ENCODE measurements around the gene PDE9A. TPM values are rescaled to one million over a fixed set of nuclear protein-coding genes. Genes with fewer than 3 reads are reported as not detected.
"Not testable (repeated sequence)": the region's sequence is repeated elsewhere in the genome, so short reads cannot be mapped to it uniquely, and the experiment has no call there.

The PDE9A gene
- polyA plus RNA-seq, 1 experiment, result 0.14 TPM

DNA sequence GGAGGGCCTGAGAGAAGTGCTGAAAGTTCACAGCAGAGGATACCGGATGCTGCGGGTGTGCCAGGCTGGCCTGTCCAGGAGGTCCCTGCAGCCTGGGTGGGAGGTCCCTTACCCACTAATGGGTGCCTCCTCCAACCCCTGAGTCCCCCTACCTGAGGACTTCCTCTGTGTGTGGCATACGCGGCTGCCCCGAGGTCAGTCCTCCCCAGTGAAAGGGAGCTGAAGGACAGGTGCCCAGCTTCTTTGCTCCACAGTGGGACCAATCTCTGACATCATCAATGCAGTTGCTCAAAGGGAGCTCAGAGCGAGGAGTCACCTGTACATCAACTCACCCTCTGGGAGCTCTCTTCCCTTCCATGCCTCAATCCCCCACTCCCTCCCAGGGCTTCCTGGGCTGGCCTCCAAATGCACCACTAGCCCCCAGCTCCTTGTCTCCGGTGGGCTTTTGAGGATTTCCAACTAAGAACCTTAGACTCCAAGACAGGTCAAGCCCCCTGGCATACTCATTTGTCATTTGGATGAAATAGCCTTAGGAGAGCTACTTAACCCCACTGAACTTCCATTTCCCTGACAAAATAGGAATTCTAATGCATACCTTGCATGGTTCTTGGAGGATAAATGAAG lies 53.9 kb downstream of the PDE9A start:
- no peak overlapping the region for H3K27ac ChIP-seq (ENCODE audit: low read depth, low read length)
- DNase-seq (ENCODE audit: low read depth, low spot score), result no peak
- peaks cover 5% of the 10 kb centered on the region for H3K27me3 ChIP-seq (ENCODE audit: control insufficient read depth, insufficient read depth, low read length)
- no peak overlapping the region for H3K4me3 ChIP-seq (ENCODE audit: low read depth, low read length)
- H3K9me3 ChIP-seq (ENCODE audit: control insufficient read depth, insufficient read depth, low read length), result no peaks in the 10 kb centered on the region; the same call in 1 of the 2 replicates
- TF ChIP-seq, protein P1, sequence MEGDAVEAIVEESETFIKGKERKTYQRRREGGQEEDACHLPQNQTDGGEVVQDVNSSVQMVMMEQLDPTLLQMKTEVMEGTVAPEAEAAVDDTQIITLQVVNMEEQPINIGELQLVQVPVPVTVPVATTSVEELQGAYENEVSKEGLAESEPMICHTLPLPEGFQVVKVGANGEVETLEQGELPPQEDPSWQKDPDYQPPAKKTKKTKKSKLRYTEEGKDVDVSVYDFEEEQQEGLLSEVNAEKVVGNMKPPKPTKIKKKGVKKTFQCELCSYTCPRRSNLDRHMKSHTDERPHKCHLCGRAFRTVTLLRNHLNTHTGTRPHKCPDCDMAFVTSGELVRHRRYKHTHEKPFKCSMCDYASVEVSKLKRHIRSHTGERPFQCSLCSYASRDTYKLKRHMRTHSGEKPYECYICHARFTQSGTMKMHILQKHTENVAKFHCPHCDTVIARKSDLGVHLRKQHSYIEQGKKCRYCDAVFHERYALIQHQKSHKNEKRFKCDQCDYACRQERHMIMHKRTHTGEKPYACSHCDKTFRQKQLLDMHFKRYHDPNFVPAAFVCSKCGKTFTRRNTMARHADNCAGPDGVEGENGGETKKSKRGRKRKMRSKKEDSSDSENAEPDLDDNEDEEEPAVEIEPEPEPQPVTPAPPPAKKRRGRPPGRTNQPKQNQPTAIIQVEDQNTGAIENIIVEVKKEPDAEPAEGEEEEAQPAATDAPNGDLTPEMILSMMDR (IDR thresholded peaks at IDR 0.05; ENCODE audit: low read depth, low read length), result no peak
- POLR2A ChIA-PET, result no interaction called here
- CTCF ChIA-PET, result no interaction called here

GRCh38 chr21:42708107-42708506 lies 54.7 kb downstream of the PDE9A start:
- Histone ChIP-seq H3K4me3 (ENCODE audit: low read depth, low read length) (no peak overlapping the region), H3K27ac (ENCODE audit: low read depth, low read length) (no peak overlapping the region), H3K9me3 (ENCODE audit: control insufficient read depth, insufficient read depth, low read length) (no peaks in the 10 kb centered on the region; the same call in 1 of the 2 replicates), H3K27me3 (ENCODE audit: control insufficient read depth, insufficient read depth, low read length) (peaks cover 4% of the 10 kb centered on the region)
- DNase-seq (ENCODE audit: low read depth, low spot score), result no peak
- TF ChIP-seq, protein P1 (IDR thresholded peaks at IDR 0.05; ENCODE audit: low read depth, low read length), result no peak
- POLR2A ChIA-PET, result no interaction called here
- CTCF ChIA-PET, result no interaction called here

DNA sequence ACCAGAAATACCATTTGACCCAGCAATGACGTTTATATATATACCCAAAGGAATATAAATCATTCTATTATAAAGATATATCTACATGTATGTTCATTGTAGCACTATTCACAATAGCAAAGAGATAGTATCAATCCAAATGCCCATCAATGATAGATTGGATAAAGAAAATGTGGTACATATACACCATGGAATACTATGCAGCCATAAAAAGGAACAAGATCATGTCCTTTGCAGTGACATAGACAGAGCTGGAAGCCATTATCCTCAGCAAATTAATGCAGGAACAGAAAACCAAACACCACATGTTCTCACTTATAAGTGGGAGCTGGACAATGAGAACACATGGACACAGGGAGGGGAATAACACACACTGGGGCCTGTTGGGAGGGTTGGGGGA lies 55.5 kb downstream of the PDE9A start:
- H3K27me3 ChIP-seq (ENCODE audit: control insufficient read depth, insufficient read depth, low read length); CTCF ChIA-PET; DNase-seq (ENCODE audit: low read depth, low spot score); H3K9me3 ChIP-seq (ENCODE audit: control insufficient read depth, insufficient read depth, low read length); H3K27ac ChIP-seq (ENCODE audit: low read depth, low read length); H3K4me3 ChIP-seq (ENCODE audit: low read depth, low read length); POLR2A ChIA-PET: not testable (repeated sequence)

DNA sequence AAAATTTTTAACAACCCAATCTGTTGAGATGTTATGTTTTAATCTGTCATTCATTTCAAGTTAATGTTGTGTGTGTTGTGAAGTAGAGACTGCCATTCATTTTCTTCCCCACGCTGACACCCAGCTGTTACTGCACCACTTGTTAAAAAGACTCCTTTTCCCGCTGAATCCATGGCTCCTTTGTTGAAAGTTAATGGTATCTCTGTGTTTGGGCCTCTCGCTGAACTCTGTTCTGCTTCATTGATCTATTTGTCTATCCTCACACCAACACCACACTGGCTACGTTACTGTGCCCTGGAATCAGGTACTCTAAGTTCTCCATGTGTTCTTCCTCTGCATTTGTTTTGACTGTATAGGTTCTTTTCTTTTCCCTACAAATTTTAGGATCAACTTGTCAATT lies 58.2 kb downstream of the PDE9A start:
- DNase-seq (ENCODE audit: low read depth, low spot score), result no peak
- TF ChIP-seq, protein P1 (IDR thresholded peaks at IDR 0.05; ENCODE audit: low read depth, low read length), result no peak
- Histone ChIP-seq H3K9me3 (ENCODE audit: control insufficient read depth, insufficient read depth, low read length) (no peaks in the 10 kb centered on the region), H3K27me3 (ENCODE audit: control insufficient read depth, insufficient read depth, low read length) (no peaks in the 10 kb centered on the region), H3K27ac (ENCODE audit: low read depth, low read length) (no peak overlapping the region), H3K4me3 (ENCODE audit: low read depth, low read length) (no peak overlapping the region)
- ChIA-PET CTCF (no interaction called here), POLR2A (no interaction called here)

GRCh38 chr21:42715427-42715826 lies 62.0 kb downstream of the PDE9A start:
- CTCF ChIA-PET, result interaction anchor here (0.6 kb wide), 1 partner anchor 333 kb away, joined by 3 read pairs; no protein-coding TSS in a partner anchor
- POLR2A ChIA-PET; H3K4me3 ChIP-seq (ENCODE audit: low read depth, low read length): not testable (repeated sequence)

DNA sequence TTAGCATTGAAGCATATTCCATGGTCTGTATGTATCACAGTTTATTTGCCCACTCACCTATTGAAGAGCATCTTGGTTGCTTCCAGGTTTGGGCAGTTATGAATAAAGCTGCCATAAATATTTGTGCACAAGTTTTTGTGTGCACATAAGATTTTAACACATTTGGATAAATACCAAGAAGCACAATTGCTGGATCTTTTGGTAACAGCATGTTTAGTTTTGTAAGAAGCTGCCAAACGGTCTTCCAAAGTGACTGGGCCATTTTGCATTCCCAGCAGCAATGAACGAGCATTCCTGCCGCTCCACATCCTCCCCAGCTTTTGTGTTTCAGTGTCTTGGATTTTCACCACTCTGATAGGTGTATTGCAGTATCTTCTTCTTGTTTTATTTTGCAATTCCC lies 62.7 kb downstream of the PDE9A start:
- ChIA-PET POLR2A (no interaction called here), CTCF (no interaction called here)

More at GRCh38 chr21:42715427-42715826, 62.0 kb downstream of the PDE9A start:
- not testable (repeated sequence) for H3K9me3 ChIP-seq (ENCODE audit: control insufficient read depth, insufficient read depth, low read length); H3K27ac ChIP-seq (ENCODE audit: low read depth, low read length); DNase-seq (ENCODE audit: low read depth, low spot score); H3K27me3 ChIP-seq (ENCODE audit: control insufficient read depth, insufficient read depth, low read length)

DNA sequence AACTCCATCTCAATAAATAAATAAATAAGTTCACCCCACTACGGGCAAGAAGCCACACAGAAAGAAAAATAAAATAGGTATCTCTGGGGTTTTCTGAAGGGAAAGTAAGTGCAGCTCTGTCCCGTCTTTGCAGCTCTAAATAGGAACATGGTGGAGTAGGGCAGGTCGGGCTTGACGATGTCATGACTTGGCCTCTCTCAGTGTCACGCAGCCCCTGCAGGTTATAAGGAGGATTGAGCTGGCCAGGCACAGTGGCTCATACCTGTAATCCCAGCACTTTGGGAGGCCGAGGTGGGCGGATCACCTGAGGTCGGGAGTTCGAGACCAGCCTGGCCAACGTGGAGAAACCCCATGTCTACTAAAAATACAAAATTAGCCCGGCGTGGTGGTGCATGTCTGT lies 67.1 kb downstream of the PDE9A start:
- H3K27me3 ChIP-seq (ENCODE audit: control insufficient read depth, insufficient read depth, low read length); H3K4me3 ChIP-seq (ENCODE audit: low read depth, low read length); CTCF ChIA-PET; POLR2A ChIA-PET; DNase-seq (ENCODE audit: low read depth, low spot score); H3K27ac ChIP-seq (ENCODE audit: low read depth, low read length); H3K9me3 ChIP-seq (ENCODE audit: control insufficient read depth, insufficient read depth, low read length): not testable (repeated sequence)

More for the DNA sequence above, 62.7 kb downstream of the PDE9A start:
- peaks cover 3% of the 10 kb centered on the region for H3K27me3 ChIP-seq (ENCODE audit: control insufficient read depth, insufficient read depth, low read length)
- H3K4me3 ChIP-seq (ENCODE audit: low read depth, low read length), result no peak overlapping the region
- no peak overlapping the region for H3K27ac ChIP-seq (ENCODE audit: low read depth, low read length)
- DNase-seq (ENCODE audit: low read depth, low spot score), result no peak
- TF ChIP-seq, protein P1 (IDR thresholded peaks at IDR 0.05; ENCODE audit: low read depth, low read length), result no peak
- H3K9me3 ChIP-seq (ENCODE audit: control insufficient read depth, insufficient read depth, low read length), result no peaks in the 10 kb centered on the region
